SKM-1 treated with dmso at 0.1 percent for 144 hours (cell line): ENCODE results near the gene THAP2.
"Not testable (repeated sequence)": the region's sequence is repeated elsewhere in the genome, so short reads cannot be mapped to it uniquely, and the experiment has no call there.

Experiments used
- DNase-seq: peaks from one replicate; lab custom pipeline; 2025; ENCODE audit not compliant: unreplicated experiment; lab: John Stamatoyannopoulos, UW

Gene THAP2

DNA sequence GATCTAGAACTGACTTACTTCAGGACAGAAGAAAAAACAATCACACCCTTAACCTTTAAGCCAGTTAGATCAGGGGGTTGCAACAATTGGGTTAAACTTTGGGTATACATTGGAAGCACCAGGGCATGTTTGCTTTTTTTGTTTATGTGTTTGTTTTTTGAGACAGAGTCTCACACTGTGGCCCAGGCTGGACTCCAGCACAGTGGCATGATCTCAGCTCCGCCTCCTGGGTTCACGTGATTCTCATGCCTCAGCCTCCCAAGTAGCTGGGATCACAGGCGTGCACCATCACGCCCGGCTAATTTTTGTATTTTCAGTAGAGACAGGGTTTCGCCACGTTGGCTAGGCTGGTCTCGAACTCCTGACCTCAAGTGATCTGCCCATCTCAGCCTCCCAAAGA, 38.1 kb downstream of the THAP2 start:
- DNase-seq, result not testable (repeated sequence)

DNA sequence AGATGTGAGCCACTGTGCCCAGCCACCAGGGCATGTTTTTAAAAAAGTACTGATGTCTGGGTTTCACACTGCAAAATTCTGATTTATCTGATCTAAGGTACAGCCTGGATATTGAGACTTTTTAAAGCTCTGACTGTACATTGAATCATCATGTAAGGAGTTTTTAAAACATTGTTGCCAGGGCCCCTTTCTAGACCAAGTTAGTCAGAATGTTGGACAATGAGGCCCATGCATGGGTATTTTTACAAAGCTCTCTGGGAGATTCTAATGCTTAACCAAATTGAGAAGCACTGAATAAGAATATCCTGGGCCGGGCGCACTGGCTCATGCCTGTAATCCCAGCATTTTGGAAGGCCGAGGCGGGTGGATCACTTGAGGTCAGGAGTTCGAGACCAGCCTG, 38.5 kb downstream of the THAP2 start:
- DNase-seq, result no peak

DNA sequence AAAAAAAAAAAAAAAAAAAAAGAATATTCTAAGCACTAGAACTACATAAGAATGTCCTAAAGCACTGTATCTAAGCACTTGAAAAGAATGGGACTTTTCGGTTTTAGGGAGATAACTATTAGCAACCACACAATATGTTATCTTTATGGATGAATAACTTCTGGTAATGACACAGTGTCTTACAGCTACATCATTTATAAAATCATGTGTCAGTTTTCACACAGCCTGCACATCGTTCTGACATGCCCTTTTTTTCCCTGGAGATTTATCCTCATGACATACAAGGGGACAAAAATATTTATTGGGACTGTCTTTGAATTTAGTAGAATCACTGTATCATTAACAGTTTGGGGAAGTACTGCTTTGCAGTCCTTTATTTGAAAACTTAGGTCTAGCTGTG, 39.1 kb downstream of the THAP2 start:
- DNase-seq, result no peak

DNA sequence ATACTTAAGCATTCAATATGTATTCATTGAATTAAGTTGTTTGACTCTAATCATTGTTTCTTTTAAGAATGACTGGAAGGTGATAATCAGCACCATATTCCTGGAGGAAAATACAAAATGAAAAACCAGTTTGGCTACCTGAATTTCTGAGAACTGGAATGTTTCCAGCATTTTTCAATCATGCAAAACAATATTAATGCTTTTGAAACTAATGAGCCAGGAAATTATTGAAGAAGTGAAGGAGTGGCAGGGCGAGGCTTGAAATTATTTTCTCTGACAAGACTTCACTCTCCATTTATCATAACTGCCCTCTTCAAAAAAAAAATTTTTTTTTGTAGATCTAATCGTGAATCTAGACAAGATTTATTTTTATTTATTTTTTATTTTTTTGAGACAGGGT, 40.8 kb downstream of the THAP2 start:
- DNase-seq, result no peak

DNA sequence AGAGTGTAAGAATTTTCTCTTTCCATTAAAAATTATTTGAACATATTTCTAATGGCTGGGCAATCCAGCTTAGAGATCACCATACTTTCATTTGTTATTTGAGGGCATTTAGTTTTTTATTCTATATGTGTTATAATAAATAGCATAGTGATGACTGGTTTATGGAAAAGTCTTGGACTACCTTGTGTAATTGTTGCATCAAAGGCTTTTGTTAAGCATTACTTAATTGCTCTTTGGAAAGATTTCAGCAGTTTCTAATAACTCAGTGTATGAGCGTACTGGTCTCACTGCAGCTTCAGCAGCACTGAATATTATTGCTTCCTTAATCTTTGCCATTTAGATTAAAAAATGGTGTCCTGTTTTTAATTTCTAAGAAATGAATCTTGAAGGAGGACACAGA, 44.6 kb downstream of the THAP2 start:
- DNase-seq, result no peak

DNA sequence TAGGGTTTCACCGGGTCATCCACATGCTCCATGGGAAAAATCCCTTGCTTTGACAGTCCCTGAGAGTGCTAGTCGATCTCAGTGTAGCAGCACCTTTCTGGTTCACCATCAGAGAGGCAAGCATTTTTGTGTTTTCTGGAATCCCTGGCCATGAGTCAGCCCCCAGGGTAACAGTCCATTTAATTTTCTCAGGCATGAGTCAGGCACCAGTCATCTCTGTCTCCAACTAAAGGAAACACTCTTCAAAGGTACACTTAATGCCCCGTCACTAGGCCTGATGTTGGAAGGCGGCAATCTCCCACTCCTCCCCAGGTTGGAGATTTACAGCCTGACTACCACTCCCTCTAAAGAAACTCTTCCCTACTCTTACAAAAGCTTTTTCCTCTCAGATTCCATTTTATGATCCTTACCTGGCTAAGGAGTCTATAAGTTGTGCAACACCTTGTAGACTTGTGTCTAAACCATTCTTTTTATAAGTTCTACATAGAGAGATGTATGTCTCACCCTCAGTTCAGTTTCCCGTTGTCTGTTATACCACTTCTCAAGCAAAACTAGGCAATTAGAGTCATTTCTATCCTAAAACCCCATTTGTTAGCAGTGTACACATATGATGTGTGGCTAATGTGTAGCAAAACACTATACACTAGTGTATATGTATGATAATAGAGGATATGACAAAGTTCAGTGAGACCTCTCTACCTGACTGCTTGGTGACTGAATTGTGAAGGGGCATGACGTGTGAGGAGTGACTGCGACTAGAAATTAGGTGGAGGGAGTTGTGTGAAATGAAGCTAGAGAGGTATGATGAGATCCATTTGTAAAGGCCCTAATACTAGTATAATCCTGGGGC, 46.4 kb downstream of the THAP2 start:
- no peak for DNase-seq

DNA sequence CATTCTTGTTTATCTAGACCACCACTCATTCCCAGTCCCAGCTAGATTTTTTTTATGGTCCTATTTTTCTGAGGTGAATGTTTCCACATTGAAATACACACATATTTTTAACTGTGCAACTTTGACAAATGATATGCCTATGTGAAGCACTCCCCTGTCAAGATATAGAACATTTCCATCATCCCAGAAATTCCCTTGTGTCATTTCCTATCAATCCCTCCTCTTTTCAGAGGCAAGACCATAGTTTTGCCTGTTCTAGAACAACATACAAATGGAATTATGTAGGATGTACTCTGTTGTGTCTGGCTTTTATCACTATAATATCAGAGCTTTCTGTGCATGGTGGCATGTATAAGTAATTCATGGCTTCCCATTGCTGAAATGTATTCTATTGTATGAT, 54.5 kb downstream of the THAP2 start:
- no peak for DNase-seq

DNA sequence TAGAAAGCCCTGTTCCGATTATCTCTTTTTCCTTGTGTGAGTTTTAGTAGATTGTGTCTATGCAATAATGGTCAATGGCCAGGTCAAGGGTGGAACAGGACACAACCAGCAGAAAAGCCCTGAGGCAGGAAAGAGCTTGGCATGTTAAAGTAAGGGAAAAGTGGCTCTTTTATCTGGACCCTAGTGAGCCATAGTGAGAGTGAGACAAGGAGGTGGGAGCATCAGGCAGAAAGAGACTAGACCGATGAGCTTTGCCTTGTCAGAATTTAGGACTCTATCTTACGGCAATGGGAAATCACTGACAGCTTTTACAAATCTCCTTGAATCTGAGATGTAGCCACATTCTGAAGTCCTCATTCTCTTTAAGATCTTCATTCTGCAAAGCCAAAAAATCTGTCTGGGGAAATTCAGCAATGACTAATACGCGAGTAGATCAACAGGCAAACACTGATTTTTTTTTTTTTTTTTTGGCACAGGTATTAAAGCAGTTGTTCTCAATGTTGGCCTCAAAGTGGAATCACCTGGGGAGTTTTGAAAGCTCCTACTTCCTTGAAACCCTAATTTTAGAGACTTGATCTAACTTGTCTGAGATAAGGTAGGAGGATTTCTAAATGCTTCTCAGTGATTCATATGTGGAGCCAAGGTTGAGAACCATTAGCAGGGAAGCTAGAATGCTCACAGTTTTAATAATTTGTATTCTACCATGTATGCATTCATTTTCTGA, 55.7 kb downstream of the THAP2 start:
- no peak for DNase-seq

DNA sequence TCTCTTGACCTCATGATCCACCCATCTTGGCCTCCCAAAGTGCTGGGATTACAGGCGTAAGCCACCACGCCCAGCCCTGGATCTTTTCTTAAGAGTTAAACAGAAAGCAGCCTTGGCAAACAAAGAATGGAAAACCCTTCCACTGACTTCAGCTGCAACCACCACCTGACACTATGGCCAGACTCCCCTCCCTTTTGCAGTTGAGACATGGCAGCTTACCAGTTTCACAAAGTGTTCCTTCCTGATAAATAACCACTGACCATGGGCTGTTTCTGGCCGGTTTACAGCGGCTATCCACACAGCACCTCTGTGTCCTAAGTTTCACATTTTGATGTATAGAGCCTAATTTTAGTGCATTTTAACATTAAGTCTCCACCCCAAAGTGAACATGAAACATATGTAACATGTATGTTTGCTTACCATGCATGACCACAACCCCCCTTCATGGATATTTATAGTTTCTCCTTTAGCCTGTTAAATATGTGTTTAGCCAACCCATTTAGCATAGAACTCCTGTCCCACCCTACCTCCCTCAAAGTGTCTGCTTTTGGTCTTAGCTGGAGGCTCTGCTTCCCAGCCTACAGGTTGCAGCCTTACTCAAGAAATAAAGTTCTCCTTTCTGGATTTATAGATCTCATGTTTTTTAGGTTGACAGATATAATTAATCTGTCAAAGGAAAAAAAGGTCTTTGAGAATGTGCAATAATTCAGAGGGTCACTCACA, 57.8 kb downstream of the THAP2 start:
- no peak for DNase-seq

DNA sequence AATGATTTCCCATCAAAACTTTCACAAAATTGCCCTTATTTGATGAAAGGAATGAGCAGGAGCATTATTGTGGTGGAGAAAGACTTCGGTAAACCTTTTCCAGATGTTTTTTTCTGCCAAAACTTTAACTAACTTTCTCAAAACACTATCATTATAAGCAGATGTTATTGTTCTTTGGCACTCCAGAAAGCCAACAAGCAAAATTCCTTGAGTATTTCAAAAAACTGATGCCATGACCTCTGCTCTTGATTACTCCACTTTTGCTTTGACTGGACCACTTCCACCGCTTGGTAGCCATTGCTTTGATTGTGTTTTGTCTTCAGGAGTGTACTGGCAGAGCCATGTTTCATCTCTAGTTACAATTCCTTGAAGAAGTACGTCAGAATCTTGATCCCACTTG, 60.9 kb downstream of the THAP2 start:
- DNase-seq, result no peak

DNA sequence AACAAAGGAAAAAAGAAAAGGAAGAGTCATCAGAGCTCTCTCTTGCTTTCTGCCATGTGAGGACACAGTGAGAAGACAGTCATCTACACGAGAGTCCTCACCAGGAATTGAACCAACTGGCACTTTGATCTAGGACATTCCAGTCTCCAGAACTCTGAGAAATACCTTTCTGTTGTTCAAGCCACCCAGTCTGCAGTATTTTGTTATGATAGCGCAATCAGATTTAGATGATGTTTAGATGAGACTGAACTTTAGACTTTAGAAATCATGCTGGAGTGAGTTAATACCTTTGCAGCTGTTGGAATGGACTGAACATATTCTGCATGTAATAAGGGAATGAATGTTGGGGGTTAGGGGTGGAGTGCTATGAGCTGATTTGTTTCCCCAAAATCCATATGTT, 62.4 kb downstream of the THAP2 start:
- no peak for DNase-seq

DNA sequence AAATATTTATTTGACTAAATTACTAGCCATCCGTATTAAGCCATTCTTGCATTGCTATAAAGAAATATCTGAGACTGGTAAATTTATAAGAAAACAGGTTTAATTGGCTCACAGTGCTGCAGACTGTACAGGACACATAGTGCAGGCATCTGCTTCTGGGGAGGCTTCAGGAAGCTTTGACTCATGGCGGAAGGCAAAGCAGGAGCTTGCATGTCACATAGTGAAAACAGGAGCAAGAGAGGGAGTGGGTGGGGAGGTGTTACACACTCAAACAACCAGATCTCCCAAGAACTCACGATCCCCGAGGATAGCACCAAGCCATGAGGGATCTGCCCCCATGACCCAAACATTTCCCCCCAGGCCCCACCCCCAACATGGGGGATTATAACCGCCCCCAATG, 63.9 kb downstream of the THAP2 start:
- no peak for DNase-seq
